Measurements from ENCODE around the gene HES3.

Gene HES3

DNA sequence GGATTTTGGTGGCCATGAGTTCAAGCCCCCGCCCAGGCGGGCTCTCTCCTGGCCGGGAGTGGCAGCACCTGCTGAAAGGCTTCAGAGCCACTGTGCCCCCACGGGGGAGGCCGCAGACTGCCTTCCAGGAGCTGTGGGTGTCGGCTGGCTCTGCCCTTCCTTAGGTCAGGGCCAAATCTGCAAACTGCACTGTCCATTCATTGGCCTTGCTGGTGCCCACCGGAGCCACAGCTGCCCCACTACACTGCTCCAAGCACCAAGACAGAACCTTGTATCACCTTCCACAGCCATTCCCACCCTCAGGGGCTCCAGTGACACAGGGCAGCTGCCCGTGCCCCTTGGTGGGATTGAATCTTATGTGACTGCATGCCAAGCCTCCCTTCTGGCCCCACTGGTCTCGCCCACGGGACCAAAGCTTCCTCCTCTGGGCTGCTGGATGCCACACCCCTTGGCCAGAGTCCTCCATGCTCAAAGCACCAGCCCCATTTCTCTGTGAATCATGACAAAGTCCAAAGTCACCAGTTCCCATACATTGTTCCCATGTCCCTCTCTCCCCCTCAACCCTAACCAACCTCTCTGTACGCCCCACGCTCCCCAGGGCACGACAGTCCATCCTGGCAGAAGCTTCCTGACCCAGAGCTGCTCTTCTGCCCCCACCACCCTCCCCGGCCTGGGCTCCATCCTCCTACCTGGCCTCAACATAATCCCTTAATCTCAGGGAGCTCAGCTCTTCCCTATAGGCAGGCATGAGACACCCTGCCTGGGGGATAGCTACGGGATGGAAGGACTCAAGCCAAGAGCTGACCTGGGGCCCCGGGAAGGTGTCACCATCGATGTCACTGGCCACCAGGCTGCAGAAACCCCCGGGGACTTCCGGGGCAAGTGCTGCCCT, 37.8 kb downstream of the HES3 start:
- no peak for DNase-seq

DNA sequence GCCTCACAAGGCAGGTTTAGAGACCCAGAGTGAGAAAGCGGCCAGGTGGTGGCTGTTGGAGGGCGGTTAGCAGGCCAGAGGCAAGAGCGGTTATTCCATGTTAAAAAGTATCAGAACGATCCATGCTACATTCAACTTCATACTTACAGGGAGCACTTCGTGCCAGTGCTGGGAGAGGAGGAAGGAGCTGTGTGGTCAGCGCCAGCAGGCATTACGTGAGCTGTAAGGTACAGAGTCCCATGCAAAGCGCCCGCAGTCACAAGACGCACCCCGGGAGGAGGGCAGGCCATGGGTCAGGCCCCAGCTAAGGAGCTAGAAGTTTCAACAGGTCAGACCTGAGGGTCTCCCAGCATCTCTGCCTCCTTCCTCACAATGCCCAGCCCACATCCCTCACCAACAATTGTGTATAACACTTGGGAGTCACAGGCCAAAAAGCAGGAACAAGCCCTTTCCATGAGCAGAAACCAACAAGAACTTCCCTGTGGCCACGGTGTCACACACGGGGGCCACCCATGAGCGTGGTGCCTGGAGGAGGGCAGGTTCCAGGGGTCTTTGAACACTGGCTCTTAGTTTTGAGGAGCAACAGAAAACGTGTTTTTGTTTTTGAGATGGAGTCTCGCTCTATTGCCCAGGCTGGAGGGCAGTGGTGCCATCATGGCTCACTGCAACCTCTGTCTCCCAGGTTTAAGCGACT, 38.7 kb downstream of the HES3 start:
- DNase-seq: no peak

DNA sequence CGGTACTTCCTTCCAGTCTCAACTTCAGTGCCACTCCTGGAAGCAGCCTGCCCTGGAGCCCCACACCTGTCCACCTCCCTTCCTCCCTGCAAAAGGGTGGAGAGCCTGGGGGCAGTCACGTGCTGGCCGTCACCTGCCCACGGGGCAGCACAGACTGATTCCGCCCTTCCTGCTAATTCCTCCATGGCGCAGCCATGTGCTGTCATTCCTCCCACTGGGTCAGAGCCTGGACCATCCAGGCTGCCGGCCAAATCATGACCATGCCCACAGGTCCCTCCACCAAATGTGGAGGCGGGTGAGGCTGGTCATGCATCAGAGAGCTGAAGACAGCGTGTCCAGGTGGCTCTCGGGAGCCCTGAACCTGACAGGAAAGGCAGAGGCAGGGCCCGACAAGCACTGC, 41.4 kb downstream of the HES3 start:
- DNase-seq: no peak

DNA sequence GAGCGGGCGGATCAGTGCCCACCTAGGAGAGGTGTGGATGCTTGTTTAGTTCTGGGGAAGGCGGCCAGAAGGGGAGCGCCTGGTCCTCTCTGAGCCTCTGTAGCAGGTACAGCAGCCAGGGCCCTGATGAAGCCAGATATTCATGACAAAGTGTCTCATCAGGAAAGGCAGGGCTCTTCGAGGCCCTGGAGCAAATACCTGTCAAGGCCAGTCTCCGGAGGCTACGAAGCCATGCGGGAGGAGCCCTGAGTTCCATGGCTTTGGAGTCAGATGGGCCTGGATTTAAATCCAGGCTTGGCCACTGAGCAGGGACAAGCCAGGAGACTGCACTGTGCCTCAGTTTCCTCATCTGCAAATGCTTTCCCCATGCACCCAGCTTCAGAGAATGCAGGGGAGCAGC, 42.3 kb downstream of the HES3 start:
- no peak for DNase-seq

DNA sequence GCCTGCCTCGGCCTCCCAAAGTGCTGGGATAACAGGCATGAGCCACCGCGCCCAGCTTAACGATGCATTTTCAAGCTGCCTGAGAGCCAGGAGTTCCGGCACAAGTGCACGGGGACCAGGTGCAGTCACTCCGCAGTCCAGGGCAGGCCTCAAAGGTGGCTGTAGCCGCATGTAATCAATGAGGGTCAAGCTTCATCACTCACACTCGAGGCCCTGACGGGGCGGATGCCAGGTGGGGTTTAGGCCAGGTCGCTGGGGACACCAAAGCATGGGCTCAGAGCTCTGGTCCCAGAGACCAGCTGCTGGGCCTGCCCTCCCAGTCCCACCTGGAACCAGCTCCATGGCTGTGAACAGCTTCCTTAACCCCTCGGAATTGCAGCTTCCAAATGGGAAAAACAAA, 43.0 kb downstream of the HES3 start:
- no peak for DNase-seq

DNA sequence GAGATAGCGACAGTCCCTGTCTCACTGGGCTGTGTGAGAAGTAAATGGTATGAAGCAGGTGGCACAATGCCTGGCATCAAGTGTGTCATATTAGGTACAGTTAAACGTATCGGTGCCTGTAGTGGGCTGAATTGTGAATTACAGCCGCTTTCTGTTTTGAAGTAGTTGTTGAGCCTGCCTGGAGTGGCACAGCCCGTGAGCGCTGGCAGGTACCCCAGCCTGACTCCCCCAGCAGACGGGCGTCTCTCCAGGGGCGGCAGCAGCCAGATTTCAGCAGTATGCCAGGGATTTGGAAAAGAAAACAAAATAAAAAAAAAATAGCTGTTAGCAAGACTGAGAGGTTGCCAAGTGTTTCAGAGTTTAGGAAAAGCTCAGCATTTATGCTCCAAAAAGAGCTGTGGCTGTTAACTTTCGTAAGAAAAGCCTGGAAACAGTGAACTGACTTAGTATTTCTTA, 43.5 kb downstream of the HES3 start:
- no peak for DNase-seq

DNA sequence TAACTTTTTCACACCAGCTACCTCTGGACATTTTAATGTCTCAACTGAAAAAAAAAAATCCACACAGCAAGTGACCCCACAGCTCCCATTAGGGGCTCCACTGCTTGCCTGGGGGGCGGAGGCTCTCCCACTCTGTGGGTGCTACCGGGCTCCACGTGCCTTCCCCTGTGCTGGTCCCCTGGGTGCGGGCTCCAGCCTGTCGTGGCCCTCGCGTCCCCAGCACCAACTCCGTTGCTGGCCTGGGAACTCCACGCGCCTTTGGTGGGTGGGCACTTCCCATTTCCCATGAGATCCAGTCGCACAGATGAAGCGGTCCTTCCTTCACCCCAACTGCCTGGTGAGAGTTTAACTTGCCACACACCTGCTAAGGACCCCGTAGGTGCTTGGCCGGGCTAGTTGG, 44.0 kb downstream of the HES3 start:
- DNase-seq: no peak

DNA sequence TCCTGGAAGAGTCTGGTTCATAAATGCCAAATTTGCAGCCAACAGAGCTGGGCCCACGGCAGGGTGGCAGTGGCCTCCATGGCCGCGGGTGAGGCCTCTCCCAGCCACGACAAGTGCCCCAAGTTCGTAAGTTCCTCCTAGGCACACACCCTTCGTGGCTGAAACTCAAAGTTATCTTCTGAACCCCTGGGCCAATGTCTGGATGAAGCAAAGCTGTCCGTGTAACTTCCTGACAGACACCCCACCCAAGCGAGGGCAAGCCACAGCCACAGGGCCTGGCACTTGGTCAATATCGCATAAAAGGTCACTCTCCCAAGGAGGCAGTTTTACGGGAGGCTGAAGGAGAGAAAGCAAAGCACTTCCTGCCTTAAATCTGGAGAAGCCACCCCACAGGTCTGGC, 44.7 kb downstream of the HES3 start:
- DNase-seq: no peak

DNA sequence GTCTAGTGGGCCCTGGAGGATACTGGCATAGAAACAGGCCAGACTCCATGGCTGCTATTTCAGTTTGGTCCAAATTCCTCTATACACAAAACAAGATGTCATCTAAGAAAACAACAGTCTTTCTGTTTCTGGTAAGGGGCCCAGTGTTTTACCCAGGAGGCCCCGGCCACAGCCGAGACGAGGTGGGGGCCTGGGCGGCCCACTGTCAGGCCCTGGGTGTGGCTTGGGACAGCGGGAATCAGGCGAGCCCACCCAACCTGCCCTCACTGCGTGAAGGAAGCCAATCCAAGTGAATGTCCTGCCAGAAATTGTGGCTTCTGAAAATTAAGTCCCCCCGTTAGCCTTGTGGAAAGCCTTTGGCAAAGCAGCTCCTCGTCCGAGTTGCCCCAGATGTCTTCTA, 48.1 kb downstream of the HES3 start:
- no peak for DNase-seq

DNA sequence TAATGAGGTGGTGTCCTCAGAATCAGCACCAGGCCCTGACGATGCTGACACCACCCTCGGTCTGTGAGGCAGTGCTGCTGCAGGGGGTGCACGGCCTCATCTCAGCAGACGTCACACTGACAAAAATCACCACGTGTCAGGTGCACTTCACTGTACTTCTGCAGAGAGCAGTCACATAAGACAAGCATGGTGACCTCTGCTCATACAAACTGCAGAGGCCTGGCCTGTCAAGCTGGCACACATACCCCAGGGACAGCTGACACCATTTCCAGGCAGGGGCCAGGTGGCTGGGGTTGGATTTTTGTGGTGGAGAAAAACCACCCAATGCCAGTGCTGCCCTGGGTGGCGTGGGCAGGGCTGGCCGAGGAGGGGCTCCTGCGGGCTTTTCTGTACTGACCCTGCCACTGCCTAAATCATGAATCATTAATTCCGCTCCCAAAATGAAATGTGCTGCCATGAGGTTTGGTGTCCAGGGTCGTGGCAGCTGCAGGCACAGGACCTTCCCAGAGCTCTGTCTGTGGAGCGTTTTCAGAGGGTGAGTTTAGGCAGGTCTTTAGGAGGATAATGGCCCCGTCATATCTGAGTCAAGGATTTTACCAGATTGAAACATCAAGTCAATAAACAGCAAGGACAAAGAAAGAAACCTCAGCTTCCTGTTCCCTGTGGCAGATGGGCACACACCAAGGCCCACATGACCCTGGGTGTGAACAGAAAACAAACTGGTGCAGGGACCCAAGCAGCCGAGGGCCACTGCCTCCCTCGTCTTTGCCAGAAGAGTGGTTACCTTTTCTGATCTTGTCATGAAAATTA, 50.3 kb downstream of the HES3 start:
- DNase-seq: no peak

DNA sequence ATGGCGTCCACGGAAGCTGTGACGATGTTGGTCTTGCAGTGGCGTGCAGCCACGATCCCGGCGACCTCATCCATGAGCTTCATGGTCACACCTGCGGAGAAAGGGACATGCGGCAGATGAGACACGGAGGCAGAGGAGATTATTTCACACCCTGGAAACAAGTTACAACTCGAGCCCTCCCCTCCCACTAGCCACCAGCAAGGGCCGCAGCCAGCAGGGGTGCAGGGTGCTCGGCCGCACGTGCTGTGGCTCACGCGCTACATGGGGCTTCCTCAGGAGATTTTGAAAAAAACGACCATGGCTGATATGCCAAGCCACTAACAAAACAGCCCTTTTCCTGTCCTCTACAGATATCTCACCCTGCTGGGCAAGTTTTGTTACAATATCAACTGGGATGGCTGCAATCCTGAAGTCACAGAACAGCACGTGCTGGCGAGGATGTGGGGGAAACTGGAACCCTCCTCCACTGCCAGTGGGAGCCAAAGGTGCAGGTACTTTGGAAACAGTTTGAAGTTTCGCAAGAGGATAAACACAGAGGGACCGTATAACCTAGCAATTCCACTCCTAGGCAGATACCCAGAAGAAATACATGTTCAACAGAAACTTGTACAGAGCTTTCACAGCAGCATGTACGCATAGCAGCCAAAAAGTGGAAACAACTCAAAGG, 51.0 kb downstream of the HES3 start:
- DNase-seq: no peak

All from DMS153 (cell line).